NCI-H2196 (cell line): Measurements from ENCODE around the gene MAP2K7.
"Not testable (repeated sequence)": the region's sequence is repeated elsewhere in the genome, so short reads cannot be mapped to it uniquely, and the experiment has no call there.

Source experiments
- DNase-seq: peaks from one replicate; lab custom pipeline; 2025; ENCODE audit not compliant: unreplicated experiment; lab: John Stamatoyannopoulos, UW

The MAP2K7 gene

GRCh38 chr19:7928741-7929701 is 25.3 kb downstream of the MAP2K7 start:
- DNase-seq, result peak; percentile 57

DNA sequence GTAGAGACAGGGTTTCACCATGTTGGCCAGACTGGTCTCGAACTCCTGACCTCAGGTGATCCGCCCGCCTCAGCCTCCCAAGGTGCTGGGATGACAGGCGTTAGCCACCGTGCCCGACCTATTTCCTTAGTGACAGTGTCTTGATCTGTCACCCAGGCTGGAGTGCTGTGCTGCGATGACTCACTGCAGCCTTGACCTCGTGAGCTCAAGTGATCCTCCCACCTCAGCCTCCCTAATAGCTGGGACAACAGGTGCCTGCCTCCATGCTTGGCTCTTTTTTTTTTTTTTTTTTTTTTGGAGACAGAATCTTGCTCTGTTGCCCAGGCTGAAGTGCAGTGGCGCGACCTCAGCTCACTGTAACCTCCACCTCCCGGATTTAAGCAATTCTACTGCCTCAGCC is 26.4 kb downstream of the MAP2K7 start:
- DNase-seq, result not testable (repeated sequence)

GRCh38 chr19:7930765-7931164 is 27.1 kb downstream of the MAP2K7 start:
- DNase-seq, result no peak

- no peak for DNase-seq
Observed at GRCh38 chr19:7931221-7932061, 27.8 kb downstream of the MAP2K7 start.

GRCh38 chr19:7932276-7932929 is 28.7 kb downstream of the MAP2K7 start:
- no peak for DNase-seq

GRCh38 chr19:7932930-7933300 is 29.2 kb downstream of the MAP2K7 start:
- no peak for DNase-seq

DNA sequence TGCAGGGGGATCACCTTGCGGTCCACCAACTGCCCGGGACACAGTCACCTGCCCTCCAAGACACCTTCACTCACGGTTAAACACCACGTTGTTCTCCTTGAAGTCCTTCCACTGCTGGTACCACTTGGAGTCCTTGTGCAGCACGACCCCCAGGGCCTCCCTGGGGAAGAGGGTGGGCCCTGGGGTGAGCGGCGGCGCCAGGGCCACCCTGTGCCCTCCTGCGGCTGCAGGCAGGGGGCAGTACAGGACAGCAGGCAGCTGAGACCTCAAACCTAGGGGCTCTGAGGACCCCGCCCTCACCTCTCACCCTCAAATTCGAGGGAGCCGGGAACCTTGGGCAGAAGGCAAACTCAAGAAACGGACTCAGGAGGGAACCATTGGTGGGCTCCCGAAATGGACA is 29.7 kb downstream of the MAP2K7 start:
- DNase-seq, result no peak

DNA sequence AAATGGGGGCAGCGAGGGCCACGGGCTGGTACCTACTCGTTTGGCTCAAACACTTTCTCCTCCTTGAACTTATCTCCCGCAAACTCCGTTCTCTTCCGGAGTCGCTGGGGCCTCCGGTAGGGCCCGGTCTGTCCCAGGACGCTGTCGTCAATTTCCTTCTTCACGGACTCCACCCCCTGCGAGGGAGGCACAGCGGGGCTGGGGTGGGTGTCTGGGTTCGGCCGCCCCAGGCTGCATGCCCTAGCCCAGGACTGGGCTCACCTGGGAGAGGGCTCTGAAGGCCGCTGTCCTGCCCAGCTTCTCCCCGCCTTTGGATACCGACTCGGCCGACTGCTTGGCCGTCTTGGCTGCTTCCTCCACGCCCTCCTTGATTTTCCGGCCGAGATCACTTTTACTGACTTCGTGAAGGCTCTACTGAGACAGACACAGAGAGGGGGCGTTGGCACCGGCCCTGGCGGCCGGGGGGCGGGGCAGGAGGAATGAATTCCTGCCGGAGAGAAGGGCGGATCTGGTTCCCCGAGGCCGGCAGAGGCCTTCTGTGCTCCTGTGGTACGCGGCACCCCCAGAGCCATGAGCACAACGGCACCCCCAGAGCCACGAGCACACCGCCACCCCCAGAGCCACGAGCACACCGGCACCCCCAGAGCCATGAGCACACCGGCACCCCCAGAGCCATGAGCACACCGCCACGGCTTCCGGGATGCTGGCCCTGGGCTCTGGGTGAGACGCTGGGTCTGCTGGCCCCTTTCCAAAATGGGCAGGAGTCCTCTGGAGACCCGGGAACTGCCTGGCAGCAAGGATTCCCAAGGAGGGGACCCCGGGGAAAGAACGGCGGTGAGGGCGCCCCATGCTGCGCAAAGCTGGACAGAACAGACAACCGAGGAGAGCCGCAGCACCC is 30.4 kb downstream of the MAP2K7 start:
- no peak for DNase-seq

DNA sequence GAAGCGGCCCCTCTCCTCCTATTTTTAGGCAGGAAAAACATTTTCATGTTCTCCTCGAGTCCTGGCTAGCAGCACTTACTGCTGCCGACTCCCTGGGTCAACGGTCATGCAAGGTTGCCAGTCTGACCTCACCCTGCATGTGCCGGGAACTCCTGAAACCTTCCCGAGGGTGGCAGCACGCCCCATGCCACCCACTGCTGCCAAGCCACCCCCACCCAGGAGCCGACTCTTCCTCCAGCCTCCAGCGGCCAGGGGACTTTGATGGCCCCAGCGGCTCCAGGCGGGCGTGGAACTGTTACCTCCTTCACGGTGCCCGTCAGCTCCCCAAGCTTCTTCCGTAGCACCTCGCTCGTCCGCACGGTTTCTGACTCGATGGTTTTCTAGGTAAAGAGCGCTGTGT is 31.1 kb downstream of the MAP2K7 start:
- DNase-seq, result no peak

DNA sequence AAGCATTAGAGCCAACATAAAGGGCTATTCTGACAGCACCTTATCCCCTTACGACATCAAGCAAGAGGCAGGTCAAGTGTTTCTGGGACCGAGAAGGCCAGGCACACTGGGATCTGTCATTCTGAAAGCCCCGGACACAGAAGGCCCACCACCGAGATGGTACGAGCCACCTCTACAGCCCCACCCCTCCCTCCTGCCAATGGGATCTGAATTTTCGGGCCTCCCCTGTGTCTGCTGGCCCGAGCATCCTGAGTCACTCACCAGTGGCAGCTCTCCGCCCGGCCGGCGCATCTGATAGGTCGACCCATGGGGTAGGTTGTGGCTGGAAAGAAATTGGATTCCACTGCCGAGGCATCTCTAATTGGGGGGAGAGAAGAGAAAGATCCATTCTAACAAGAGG is 37.2 kb downstream of the MAP2K7 start:
- DNase-seq, result no peak

GRCh38 chr19:7941895-7942596 is 38.4 kb downstream of the MAP2K7 start:
- no peak for DNase-seq

DNA sequence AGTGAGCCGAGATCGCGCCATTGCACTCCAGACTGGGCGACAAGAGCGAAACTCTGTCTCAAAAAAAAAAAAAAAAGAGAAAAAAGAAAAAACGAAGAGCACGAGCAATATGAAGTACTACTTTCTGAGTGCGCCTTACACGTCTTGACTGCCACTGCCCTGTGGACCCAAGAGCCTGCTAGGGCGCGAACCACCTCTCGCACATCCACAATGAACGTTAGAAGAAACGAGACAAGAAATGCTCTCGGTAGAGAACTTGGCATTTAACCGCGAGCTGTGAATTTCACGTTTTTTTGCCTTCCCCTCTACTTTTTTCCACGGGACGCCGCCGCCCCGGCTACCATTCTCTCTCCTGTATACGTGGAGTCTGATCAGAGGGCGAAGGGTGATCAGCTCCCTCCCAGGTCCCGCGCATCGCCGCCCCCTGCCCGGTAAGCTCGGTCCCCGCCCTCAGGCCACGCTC is 39.3 kb downstream of the MAP2K7 start:
- no peak for DNase-seq

DNA sequence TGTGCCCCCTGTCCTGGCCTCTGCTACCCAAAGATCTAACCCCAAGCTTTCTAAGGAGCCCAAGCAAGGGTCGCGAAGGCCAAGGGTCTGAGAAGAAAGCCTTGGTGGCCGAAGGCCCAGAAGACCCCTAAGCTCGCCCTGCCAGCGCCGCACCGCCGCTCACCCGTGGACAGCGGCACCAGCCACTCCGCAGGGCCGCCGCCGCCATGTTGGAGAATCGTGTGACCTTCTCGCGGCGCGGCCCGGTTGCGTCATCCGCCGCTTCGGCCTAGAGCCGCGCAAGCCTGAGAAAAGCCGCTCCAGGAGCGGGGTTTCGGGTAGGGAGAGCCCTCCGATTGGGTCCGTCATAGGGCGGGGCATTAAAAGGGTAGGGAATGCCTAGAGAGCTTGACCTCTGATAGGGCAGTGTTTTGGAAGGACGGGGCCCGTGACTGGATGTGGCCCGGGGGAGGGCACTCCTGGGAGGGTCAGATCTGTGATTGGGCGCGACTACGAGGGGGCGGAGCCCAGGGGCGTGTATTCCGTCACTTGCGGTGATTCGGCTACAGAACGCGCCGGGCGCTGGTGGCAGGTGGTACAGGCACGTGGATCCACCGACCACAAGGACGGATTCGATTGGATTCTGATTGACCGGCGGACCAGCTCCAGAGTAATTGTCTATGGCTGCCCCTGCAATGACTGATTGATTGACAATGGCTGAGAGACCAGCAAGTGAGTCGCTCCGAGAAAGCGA is 39.9 kb downstream of the MAP2K7 start, which contains the start of gene TIMM44:
TSS of gene TIMM44 (minus strand) at position 223 of the 733 bp plus-strand sequence. CDS start at position 208, 15 bp downstream.
- DNase-seq, result peak; percentile 99

GRCh38 chr19:7944177-7944761 is 40.6 kb downstream of the MAP2K7 start:
- DNase-seq, result peak; percentile 92

DNA sequence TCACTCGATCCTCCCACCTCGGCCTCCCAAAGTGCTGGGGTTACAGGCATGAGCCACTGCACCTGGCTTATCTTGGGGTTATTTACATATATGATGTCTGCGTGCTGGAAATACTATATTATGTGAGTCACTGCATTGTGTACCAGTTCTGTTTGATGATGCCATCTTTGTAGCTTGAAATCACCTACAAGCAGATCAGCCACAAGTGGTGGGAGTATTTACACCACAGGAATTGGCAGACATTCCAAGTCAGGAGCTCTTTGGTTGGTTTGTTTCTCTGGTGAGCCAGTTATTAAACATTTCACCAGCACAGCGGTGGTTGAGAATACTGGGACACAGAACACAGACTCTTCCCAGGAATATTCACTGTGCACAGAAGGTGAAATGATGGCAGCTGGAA is 44.3 kb downstream of the MAP2K7 start:
- no peak for DNase-seq

DNA sequence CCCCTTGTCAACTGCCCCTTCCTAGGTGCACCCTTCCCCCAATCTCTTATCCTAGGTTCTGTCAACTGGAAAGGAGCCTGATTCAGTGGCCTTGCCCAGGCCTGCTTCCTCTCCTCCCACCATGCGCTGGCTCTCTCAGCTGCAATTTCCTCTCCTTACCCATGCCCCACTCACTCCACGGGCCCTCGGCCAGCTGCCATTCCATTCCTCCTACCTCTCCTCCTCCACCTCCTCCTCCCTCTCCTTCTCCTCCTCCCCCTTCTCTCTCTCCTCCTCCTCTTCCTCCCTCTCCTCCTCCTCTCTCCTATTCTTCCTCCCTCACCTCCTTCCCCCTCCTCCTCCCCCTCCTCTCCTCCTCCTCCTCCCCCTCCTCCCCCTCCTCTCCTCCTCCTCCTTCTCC is 49.4 kb downstream of the MAP2K7 start:
- DNase-seq, result no peak

- no peak for DNase-seq
Observed at GRCh38 chr19:7953576-7953975, 49.9 kb downstream of the MAP2K7 start.

- DNase-seq, result no peak
Observed at GRCh38 chr19:7955696-7956095, 52.0 kb downstream of the MAP2K7 start.

- no peak for DNase-seq
Observed at GRCh38 chr19:7959211-7959610, 55.5 kb downstream of the MAP2K7 start.
